Upper lobe of right lung (tissue), 1 donor: ENCODE measurements around the gene DOP1A. TPM values are rescaled to one million over a fixed set of nuclear protein-coding genes. Genes with fewer than 3 reads are reported as not detected.

Experiments used
- ATAC-seq: fragments of 200-7000 bp; cut with Tn5 transposase; one replicate; pipeline ENCODE4 v1.9.1; 2020; ENCODE audit warnings: mild to moderate bottlenecking, moderate library complexity
- DNase-seq: peaks from one replicate; pipeline ENCODE4 v3.0.0-alpha.2; 2020
- H3K27ac ChIP-seq: fragments of 200-600 bp; one replicate; pipeline ENCODE4 v1.8.0; 2022
- H3K27me3 ChIP-seq: fragments of 200-600 bp; one replicate; pipeline ENCODE4 v1.8.0; 2022; ENCODE audit warnings: mild to moderate bottlenecking
- H3K36me3 ChIP-seq: fragments of 200-600 bp; one replicate; pipeline ENCODE4 v1.8.0; 2022
- H3K4me1 ChIP-seq: fragments of 200-600 bp; one replicate; pipeline ENCODE4 v1.8.0; 2022
- H3K4me3 ChIP-seq: fragments of 200-600 bp; one replicate; pipeline ENCODE4 v1.8.0; 2022; ENCODE audit warnings: mild to moderate bottlenecking
- H3K9me3 ChIP-seq: fragments of 200-600 bp; one replicate; pipeline ENCODE4 v1.8.0; 2022
- CTCF ChIP-seq: fragments of 200-600 bp; IDR thresholded peaks from one replicate; pipeline ENCODE4 v1.8.0; 2022; ENCODE audit warnings: antibody characterized with exemption
- intact Hi-C: fragments of 100-400 bp; cut with DNase I; formaldehyde crosslinking; loops from one replicate; pipeline ENCODE4 v1.11.0; 2022
- total RNA-seq: library from RNA; stranded (reverse); fragmentation: NEBNext Ultra II Directional; extraction: Animal tissue kit (Norgen Biotek cat#: 25700); gene quantifications from one replicate; pipeline ENCODE4 v1.2.1, GENCODE V29; 2021
- donor health status: DM: no; HTN: yes; CAD: no; lungs with severe emphysema.

The DOP1A gene
- total RNA-seq, 1 donor from 2014 or later, result 26.4 TPM

DNA sequence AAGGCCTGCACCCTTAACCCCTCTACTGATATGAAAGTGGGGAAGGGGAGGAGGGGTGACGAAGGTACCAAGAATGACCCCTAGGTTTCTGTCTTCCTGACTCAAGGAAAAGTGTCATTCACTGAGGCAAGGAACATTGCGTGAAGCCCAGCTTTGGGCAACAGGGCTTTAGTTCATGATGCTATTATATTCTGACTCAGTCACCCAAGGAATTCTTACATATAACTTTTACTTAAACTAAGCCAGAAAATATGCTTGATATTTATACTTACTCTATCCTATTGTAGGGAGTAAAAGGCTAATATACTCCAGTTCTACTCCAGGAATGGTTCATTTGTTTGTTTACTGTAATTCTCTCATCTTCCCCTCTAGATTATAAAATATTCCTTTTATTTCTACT, 60.5 kb downstream of the DOP1A start:
- no peaks in the 10 kb centered on the region for H3K9me3 ChIP-seq
- no peaks in the 10 kb centered on the region for H3K4me1 ChIP-seq
- no peak overlapping the region for H3K27ac ChIP-seq
- no peaks in the 10 kb centered on the region for H3K27me3 ChIP-seq
- no peak overlapping the region for H3K4me3 ChIP-seq
- ATAC-seq, result no peak
- no peak for TF ChIP-seq CTCF
- peaks cover 90% of the 10 kb centered on the region for H3K36me3 ChIP-seq
- DNase-seq, result no peak
- intact Hi-C loops, result no loop called here

- ATAC-seq, result no peak
- intact Hi-C loops, result no loop called here
- Histone ChIP-seq H3K4me3 (no peak overlapping the region), H3K36me3 (peaks cover 86% of the 10 kb centered on the region), H3K27ac (no peak overlapping the region), H3K9me3 (no peaks in the 10 kb centered on the region), H3K27me3 (no peaks in the 10 kb centered on the region), H3K4me1 (no peaks in the 10 kb centered on the region)
- no peak for TF ChIP-seq CTCF
- DNase-seq, result no peak
Measured at GRCh38 chr6:83132121-83132520, 64.7 kb downstream of the DOP1A start.

DNA sequence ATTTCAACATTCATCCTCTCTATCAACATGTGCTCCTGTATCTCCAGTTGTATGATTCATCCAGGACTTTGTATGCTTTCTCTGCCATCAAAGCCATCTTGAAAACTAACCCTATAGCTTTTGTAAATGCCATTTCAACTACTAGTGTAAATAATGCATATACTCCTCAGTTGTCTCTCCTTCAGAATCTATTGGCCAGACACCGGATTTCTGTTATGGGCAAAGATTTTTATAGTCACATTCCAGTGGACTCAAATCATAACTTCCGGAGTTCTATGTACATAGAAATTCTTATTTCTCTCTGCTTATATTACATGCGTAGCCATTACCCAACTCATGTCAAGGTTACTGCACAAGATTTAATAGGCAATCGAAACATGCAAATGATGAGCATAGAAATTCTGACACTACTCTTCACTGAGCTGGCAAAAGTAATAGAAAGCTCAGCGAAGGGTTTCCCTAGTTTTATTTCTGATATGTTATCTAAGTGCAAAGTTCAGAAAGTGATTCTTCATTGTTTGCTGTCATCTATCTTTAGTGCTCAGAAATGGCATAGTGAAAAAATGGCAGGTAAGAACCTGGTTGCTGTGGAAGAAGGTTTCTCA, 70.7 kb downstream of the DOP1A start:
- no peak overlapping the region for H3K27ac ChIP-seq
- DNase-seq (no peak), ATAC-seq (no peak)
- intact Hi-C loops, result no loop called here
- no peak for TF ChIP-seq CTCF
- no peaks in the 10 kb centered on the region for H3K4me1 ChIP-seq
- peaks cover 89% of the 10 kb centered on the region for H3K36me3 ChIP-seq
- H3K9me3 ChIP-seq, result no peaks in the 10 kb centered on the region
- no peaks in the 10 kb centered on the region for H3K27me3 ChIP-seq
- no peak overlapping the region for H3K4me3 ChIP-seq

GRCh38 chr6:83138758-83139157, 71.3 kb downstream of the DOP1A start:
- no peak for ATAC-seq

DNA sequence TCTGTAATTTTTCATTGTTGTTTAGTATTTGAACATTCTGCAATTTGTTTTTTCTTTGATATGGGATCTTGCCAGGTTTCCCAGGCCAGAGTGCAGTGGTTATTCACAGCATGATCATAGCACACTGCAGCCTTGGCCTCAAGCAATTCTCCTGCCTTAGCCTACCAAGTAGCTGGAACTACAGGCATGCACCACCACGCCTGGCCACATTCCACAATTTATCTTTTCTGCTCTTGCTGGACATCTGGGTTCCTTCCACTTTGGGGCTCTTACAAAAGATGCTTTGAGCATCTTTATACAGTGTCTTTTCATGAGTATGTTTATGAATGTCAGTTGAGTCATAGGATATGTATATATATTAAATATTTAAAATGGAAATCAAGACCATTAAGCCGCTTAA, 83.6 kb downstream of the DOP1A start:
- DNase-seq, result no peak
- ATAC-seq, result no peak
- Histone ChIP-seq H3K27ac (no peak overlapping the region), H3K4me3 (no peak overlapping the region), H3K9me3 (no peaks in the 10 kb centered on the region), H3K27me3 (no peaks in the 10 kb centered on the region), H3K36me3 (peaks cover 84% of the 10 kb centered on the region), H3K4me1 (no peaks in the 10 kb centered on the region)
- intact Hi-C loops, result no loop called here
- no peak for TF ChIP-seq CTCF

More at GRCh38 chr6:83138758-83139157, 71.3 kb downstream of the DOP1A start:
- Histone ChIP-seq H3K27me3 (no peaks in the 10 kb centered on the region), H3K4me1 (no peaks in the 10 kb centered on the region), H3K27ac (no peak overlapping the region), H3K36me3 (peaks cover 93% of the 10 kb centered on the region), H3K4me3 (no peak overlapping the region), H3K9me3 (no peaks in the 10 kb centered on the region)
- no peak for TF ChIP-seq CTCF
- intact Hi-C loops, result no loop called here
- no peak for DNase-seq

DNA sequence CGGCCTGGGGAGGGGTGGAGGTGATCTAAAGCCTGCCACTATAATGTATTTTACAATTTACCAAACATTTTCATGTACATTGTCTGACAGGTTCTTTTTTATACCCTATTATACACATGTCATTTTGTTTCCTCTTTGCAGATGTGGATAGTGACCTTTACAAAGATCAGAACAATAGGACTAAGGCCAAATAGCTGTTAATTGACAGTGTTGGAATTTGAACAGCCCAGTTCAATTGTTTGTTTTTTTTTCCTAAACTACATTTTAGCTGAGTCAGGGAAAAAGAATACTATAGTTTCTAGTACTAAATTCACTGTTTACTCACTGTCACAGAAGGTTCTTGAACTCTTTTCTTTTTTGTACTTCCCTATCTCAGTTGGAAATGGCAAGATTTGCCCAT, 85.4 kb downstream of the DOP1A start:
- H3K27me3 ChIP-seq, result no peaks in the 10 kb centered on the region
- TF ChIP-seq CTCF, result no peak
- DNase-seq (no peak), ATAC-seq (no peak)
- no peaks in the 10 kb centered on the region for H3K9me3 ChIP-seq
- H3K36me3 ChIP-seq, result peaks cover 85% of the 10 kb centered on the region
- intact Hi-C loops, result no loop called here
- no peaks in the 10 kb centered on the region for H3K4me1 ChIP-seq
- no peak overlapping the region for H3K27ac ChIP-seq
- H3K4me3 ChIP-seq, result no peak overlapping the region
